Measurements from ENCODE around the gene CDK5R2.
A peak's percentile ranks its signal among the peaks of the same experiment; 100 is the strongest.

Gene CDK5R2

GRCh38 chr2:218990612-218991011, 31.1 kb downstream of the CDK5R2 start:
- no peak for DNase-seq

GRCh38 chr2:218991674-218992168, 32.3 kb downstream of the CDK5R2 start:
- DNase-seq: no peak

GRCh38 chr2:218992196-218992595, 32.7 kb downstream of the CDK5R2 start:
- DNase-seq: no peak

- DNase-seq: no peak
These were observed 33.4 kb downstream of the CDK5R2 start for GRCh38 chr2:218992703-218993344.

- no peak for DNase-seq
These were observed 34.2 kb downstream of the CDK5R2 start, which contains the start of gene CRYBA2 for GRCh38 chr2:218993345-218994315. Gene CRYBA2, minus strand, starts transcription at chr2:218993422. Its CDS starts 246 bp downstream, at chr2:218993176.

GRCh38 chr2:218995561-218995960, 36.1 kb downstream of the CDK5R2 start:
- DNase-seq: no peak

GRCh38 chr2:218995972-218996711, 36.7 kb downstream of the CDK5R2 start:
- DNase-seq: peak; percentile 76

- DNase-seq: no peak
These were observed 37.5 kb downstream of the CDK5R2 start for GRCh38 chr2:218996937-218997336.

- no peak for DNase-seq
These were observed 38.3 kb downstream of the CDK5R2 start for GRCh38 chr2:218997731-218998130.

- no peak for DNase-seq
These were observed 39.0 kb downstream of the CDK5R2 start for GRCh38 chr2:218998414-218999002.

- DNase-seq: no peak
These were observed 39.8 kb downstream of the CDK5R2 start for GRCh38 chr2:218999021-218999880.

- DNase-seq: no peak
These were observed 40.6 kb downstream of the CDK5R2 start for GRCh38 chr2:218999881-219000568.

- no peak for DNase-seq
These were observed 41.1 kb downstream of the CDK5R2 start for GRCh38 chr2:219000569-219000960.

- DNase-seq: no peak
These were observed 41.7 kb downstream of the CDK5R2 start for GRCh38 chr2:219001100-219001576.

- DNase-seq: no peak
These were observed 42.3 kb downstream of the CDK5R2 start for GRCh38 chr2:219001577-219002394.

GRCh38 chr2:219002395-219003266, 43.2 kb downstream of the CDK5R2 start:
- no peak for DNase-seq

GRCh38 chr2:219003267-219003634, 43.8 kb downstream of the CDK5R2 start:
- DNase-seq: no peak

- no peak for DNase-seq
These were observed 44.5 kb downstream of the CDK5R2 start for GRCh38 chr2:219003979-219004378.

- DNase-seq: no peak
These were observed 49.8 kb downstream of the CDK5R2 start for GRCh38 chr2:219009294-219009693.

Data from inflammatory macrophage treated with lipopolysaccharide for 4 hours (primary cell).